Measurements from ENCODE around the gene PDRG1. TPM values are rescaled to one million over a fixed set of nuclear protein-coding genes. Genes with fewer than 3 reads are reported as not detected.
"Not testable (repeated sequence)": the region's sequence is repeated elsewhere in the genome, so short reads cannot be mapped to it uniquely, and the experiment has no call there.

Gene PDRG1
- total RNA-seq, 1 donor from 2014 or later, result 6.8 TPM

- Histone ChIP-seq H3K4me3 (ENCODE audit: low read depth, low read length) (no peak overlapping the region), H3K36me3 (ENCODE audit: control insufficient read depth, insufficient read depth, low read length) (no peaks in the 10 kb centered on the region), H3K27me3 (ENCODE audit: control insufficient read depth, insufficient read depth, low read length) (no peaks in the 10 kb centered on the region)
- FAIRE-seq (no peak), DNase-seq (ENCODE audit: low read depth) (no peak)
- no peak for TF ChIP-seq CTCF (IDR thresholded peaks at IDR 0.05; ENCODE audit: insufficient read depth, low read length, severe bottlenecking)
These were observed 31.5 kb downstream of the PDRG1 start for GRCh38 chr20:31920275-31920855.

- no peaks in the 10 kb centered on the region for H3K27me3 ChIP-seq (ENCODE audit: control insufficient read depth, insufficient read depth, low read length)
- no peak overlapping the region for H3K4me3 ChIP-seq (ENCODE audit: low read depth, low read length)
- DNase-seq (ENCODE audit: low read depth), result no peak
- no peak for TF ChIP-seq CTCF (IDR thresholded peaks at IDR 0.05; ENCODE audit: insufficient read depth, low read length, severe bottlenecking)
- no peaks in the 10 kb centered on the region for H3K36me3 ChIP-seq (ENCODE audit: control insufficient read depth, insufficient read depth, low read length)
- FAIRE-seq, result no peak
These were observed 32.3 kb downstream of the PDRG1 start for GRCh38 chr20:31919410-31920155.

GRCh38 chr20:31918466-31919105, 33.3 kb downstream of the PDRG1 start:
- DNase-seq (ENCODE audit: low read depth) (peak; percentile 62), FAIRE-seq (no peak)
- H3K27me3 ChIP-seq (ENCODE audit: control insufficient read depth, insufficient read depth, low read length), result no peaks in the 10 kb centered on the region
- no peaks in the 10 kb centered on the region for H3K36me3 ChIP-seq (ENCODE audit: control insufficient read depth, insufficient read depth, low read length)
- no peak overlapping the region for H3K4me3 ChIP-seq (ENCODE audit: low read depth, low read length)
- no peak for TF ChIP-seq CTCF (IDR thresholded peaks at IDR 0.05; ENCODE audit: insufficient read depth, low read length, severe bottlenecking)

GRCh38 chr20:31917962-31918412, 33.9 kb downstream of the PDRG1 start:
- DNase-seq (ENCODE audit: low read depth); FAIRE-seq; H3K27me3 ChIP-seq (ENCODE audit: control insufficient read depth, insufficient read depth, low read length); H3K36me3 ChIP-seq (ENCODE audit: control insufficient read depth, insufficient read depth, low read length); H3K4me3 ChIP-seq (ENCODE audit: low read depth, low read length): not testable (repeated sequence)

- Histone ChIP-seq H3K27me3 (ENCODE audit: control insufficient read depth, insufficient read depth, low read length) (no peaks in the 10 kb centered on the region), H3K4me3 (ENCODE audit: low read depth, low read length) (no peak overlapping the region), H3K36me3 (ENCODE audit: control insufficient read depth, insufficient read depth, low read length) (no peaks in the 10 kb centered on the region)
- no peak for TF ChIP-seq CTCF (IDR thresholded peaks at IDR 0.05; ENCODE audit: insufficient read depth, low read length, severe bottlenecking)
- FAIRE-seq (no peak), DNase-seq (ENCODE audit: low read depth) (no peak)
These were observed 35.1 kb downstream of the PDRG1 start for GRCh38 chr20:31916708-31917107.

GRCh38 chr20:31915491-31916280, 36.2 kb downstream of the PDRG1 start:
- H3K27me3 ChIP-seq (ENCODE audit: control insufficient read depth, insufficient read depth, low read length), result no peaks in the 10 kb centered on the region
- no peak overlapping the region for H3K4me3 ChIP-seq (ENCODE audit: low read depth, low read length)
- no peak for TF ChIP-seq CTCF (IDR thresholded peaks at IDR 0.05; ENCODE audit: insufficient read depth, low read length, severe bottlenecking)
- FAIRE-seq, result no peak
- H3K36me3 ChIP-seq (ENCODE audit: control insufficient read depth, insufficient read depth, low read length), result no peaks in the 10 kb centered on the region
- DNase-seq (ENCODE audit: low read depth), result no peak

Data from bronchial epithelial cell (primary cell).